ENCODE results near the gene ROCK2. TPM values are rescaled to one million over a fixed set of nuclear protein-coding genes. Genes with fewer than 3 reads are reported as not detected.

The ROCK2 gene
- total and polyA plus RNA-seq, 3 donors from 2014 or later, result 4.6 to 33.7 (median 31.3) TPM

- no peak for TF ChIP-seq CTCF (IDR thresholded peaks at IDR 0.05)
- TF ChIP-seq POLR2A (IDR thresholded peaks at IDR 0.05), result no peak
These were observed 99.1 kb downstream of the ROCK2 start for GRCh38 chr2:11245322-11245721.

GRCh38 chr2:11244091-11244826 is 100.2 kb downstream of the ROCK2 start:
- DNase-seq, result no peak
- no peaks in the 10 kb centered on the region for H3K27me3 ChIP-seq
- intact Hi-C loops (cut with DNase I; ENCODE audit: low total_unique reads), result no loop called here
- H3K9me3 ChIP-seq, result no peaks in the 10 kb centered on the region
- TF ChIP-seq CTCF (IDR thresholded peaks at IDR 0.05), result no peak
- TF ChIP-seq POLR2A (IDR thresholded peaks at IDR 0.05), result no peak
- H3K27ac ChIP-seq, result no peak overlapping the region
- H3K4me1 ChIP-seq, result no peaks in the 10 kb centered on the region
- WGBS, 2 donors, result 88 to 93% methylated on average over 1 of the region's 1 CpG
- no peak overlapping the region for H3K4me3 ChIP-seq
- no peaks in the 10 kb centered on the region for H3K36me3 ChIP-seq (ENCODE audit: low read depth, missing control alignments)

More at GRCh38 chr2:11245322-11245721, 99.1 kb downstream of the ROCK2 start:
- Histone ChIP-seq H3K9me3 (no peaks in the 10 kb centered on the region), H3K36me3 (ENCODE audit: low read depth, missing control alignments) (no peaks in the 10 kb centered on the region), H3K4me1 (no peaks in the 10 kb centered on the region), H3K4me3 (no peak overlapping the region), H3K27me3 (no peaks in the 10 kb centered on the region), H3K27ac (no peak overlapping the region)
- no peak for DNase-seq
- intact Hi-C loops (cut with DNase I; ENCODE audit: low total_unique reads), result no loop called here
- 96 to 97% methylated on average over 1 of the region's 1 CpG for WGBS, 2 donors

- Histone ChIP-seq H3K9me3 (no peaks in the 10 kb centered on the region), H3K27me3 (no peaks in the 10 kb centered on the region), H3K4me3 (no peak overlapping the region), H3K4me1 (no peaks in the 10 kb centered on the region), H3K27ac (no peak overlapping the region), H3K36me3 (ENCODE audit: low read depth, missing control alignments) (no peaks in the 10 kb centered on the region)
- no peak for TF ChIP-seq CTCF (IDR thresholded peaks at IDR 0.05)
- no peak for DNase-seq
- 69 to 70% methylated on average over 1 of the region's 1 CpG for WGBS, 2 donors
- intact Hi-C loops (cut with DNase I; ENCODE audit: low total_unique reads), result no loop called here
These were observed 100.9 kb downstream of the ROCK2 start for GRCh38 chr2:11243512-11243911.

GRCh38 chr2:11242542-11243174 is 101.8 kb downstream of the ROCK2 start:
- H3K9me3 ChIP-seq, result no peaks in the 10 kb centered on the region
- 95 to 96% methylated on average over 2 of the region's 2 CpGs for WGBS, 2 donors

More at GRCh38 chr2:11242542-11243174, 101.8 kb downstream of the ROCK2 start:
- intact Hi-C loops (cut with DNase I; ENCODE audit: low total_unique reads), result no loop called here
- Histone ChIP-seq H3K4me3 (no peak overlapping the region), H3K36me3 (ENCODE audit: low read depth, missing control alignments) (no peaks in the 10 kb centered on the region), H3K4me1 (no peaks in the 10 kb centered on the region), H3K27ac (no peak overlapping the region), H3K27me3 (no peaks in the 10 kb centered on the region)
- TF ChIP-seq CTCF (IDR thresholded peaks at IDR 0.05) (no peak), POLR2A (IDR thresholded peaks at IDR 0.05) (no peak)
- no peak for DNase-seq
